Panc1 (cell line): Measurements from ENCODE around the gene ITPRID2.

Experiments
- CTCF ChIP-seq: fragments of 450-650 bp; IDR thresholded peaks from 2 replicates; pipeline ENCODE4 v1.5.1; 2017; ENCODE audit warnings: mild to moderate bottlenecking
- POLR2AphosphoS5 ChIP-seq: IDR thresholded peaks from 2 replicates; pipeline ENCODE4 v1.6.1; 2012; ENCODE audit warnings: mild to moderate bottlenecking, low read depth, low read length, moderate library complexity
- REST ChIP-seq, 2 experiments: IDR thresholded peaks; 2 replicates each; pipeline ENCODE4 v1.6.1; 2011 to 2012; ENCODE audit warnings: low read depth in 2 of 2, control low read depth in 1 of 2, low read length in 1 of 2, mild to moderate bottlenecking in 1 of 2, moderate library complexity in 1 of 2; ENCODE audit not compliant: insufficient read depth in 1 of 2
- SIN3A ChIP-seq: IDR thresholded peaks from 2 replicates; pipeline ENCODE4 v1.6.1; 2012; ENCODE audit warnings: low read depth, mild to moderate bottlenecking, low read length, moderate library complexity, borderline replicate concordance; ENCODE audit not compliant: insufficient read depth

- TF ChIP-seq CTCF (peak; percentile 58), POLR2AphosphoS5 (no peak), SIN3A (no peak), REST (IDR thresholded peaks at IDR 0.05; ENCODE audit: insufficient read depth in 1 of 2, low read depth in 2 of 2, low read length in 1 of 2) (no peak)
Measured at GRCh38 chr2:181954538-181954883, 63.0 kb downstream of the ITPRID2 start.
